HL-60 (cell line): ENCODE measurements around the gene HES7.
"Not testable (repeated sequence)": the region's sequence is repeated elsewhere in the genome, so short reads cannot be mapped to it uniquely, and the experiment has no call there.

ENCODE experiments used
- POLR2AphosphoS5 ChIP-seq: IDR thresholded peaks from 2 replicates; pipeline ENCODE4 v1.6.1; 2012; ENCODE audit warnings: low read depth
- SPI1 ChIP-seq: IDR thresholded peaks from 2 replicates; pipeline ENCODE4 v1.6.1; 2012; ENCODE audit warnings: low read depth, mild to moderate bottlenecking, borderline replicate concordance
- TF ChIP-seq, protein P1 (sequence below): IDR thresholded peaks from 2 replicates; pipeline ENCODE4 v1.6.1; 2012; ENCODE audit warnings: low read depth; ENCODE audit not compliant: insufficient replicate concordance
- TF ChIP-seq, protein P2 (sequence below): IDR thresholded peaks from one replicate; pipeline ENCODE4 v1.5.1; 2011; ENCODE audit warnings: low read length, control low read depth, inconsistent platforms; ENCODE audit not compliant: insufficient read depth

DNA sequence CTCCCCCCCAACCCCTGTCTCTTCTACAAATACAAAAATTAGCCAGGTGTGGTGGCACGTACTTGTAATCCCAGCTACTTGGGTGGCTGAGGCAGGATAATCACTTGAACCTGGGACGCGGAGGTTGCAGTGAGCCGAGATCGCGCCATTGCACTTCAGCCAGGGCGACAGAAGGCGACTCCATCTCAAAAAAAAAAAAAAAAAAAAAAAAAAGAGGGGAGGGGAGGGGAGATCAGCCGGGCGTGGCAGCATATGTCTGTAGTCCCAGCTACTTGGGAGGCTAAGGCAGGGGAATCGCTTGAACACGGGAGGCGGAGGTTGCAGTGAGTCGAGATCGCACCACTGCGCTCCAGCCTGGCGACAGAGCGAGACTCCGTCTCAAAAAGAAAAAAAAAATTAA lies 46.3 kb upstream of the HES7 start:
- TF ChIP-seq SPI1, POLR2AphosphoS5: not testable (repeated sequence)
- TF ChIP-seq, protein P1, sequence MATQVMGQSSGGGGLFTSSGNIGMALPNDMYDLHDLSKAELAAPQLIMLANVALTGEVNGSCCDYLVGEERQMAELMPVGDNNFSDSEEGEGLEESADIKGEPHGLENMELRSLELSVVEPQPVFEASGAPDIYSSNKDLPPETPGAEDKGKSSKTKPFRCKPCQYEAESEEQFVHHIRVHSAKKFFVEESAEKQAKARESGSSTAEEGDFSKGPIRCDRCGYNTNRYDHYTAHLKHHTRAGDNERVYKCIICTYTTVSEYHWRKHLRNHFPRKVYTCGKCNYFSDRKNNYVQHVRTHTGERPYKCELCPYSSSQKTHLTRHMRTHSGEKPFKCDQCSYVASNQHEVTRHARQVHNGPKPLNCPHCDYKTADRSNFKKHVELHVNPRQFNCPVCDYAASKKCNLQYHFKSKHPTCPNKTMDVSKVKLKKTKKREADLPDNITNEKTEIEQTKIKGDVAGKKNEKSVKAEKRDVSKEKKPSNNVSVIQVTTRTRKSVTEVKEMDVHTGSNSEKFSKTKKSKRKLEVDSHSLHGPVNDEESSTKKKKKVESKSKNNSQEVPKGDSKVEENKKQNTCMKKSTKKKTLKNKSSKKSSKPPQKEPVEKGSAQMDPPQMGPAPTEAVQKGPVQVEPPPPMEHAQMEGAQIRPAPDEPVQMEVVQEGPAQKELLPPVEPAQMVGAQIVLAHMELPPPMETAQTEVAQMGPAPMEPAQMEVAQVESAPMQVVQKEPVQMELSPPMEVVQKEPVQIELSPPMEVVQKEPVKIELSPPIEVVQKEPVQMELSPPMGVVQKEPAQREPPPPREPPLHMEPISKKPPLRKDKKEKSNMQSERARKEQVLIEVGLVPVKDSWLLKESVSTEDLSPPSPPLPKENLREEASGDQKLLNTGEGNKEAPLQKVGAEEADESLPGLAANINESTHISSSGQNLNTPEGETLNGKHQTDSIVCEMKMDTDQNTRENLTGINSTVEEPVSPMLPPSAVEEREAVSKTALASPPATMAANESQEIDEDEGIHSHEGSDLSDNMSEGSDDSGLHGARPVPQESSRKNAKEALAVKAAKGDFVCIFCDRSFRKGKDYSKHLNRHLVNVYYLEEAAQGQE: not testable (repeated sequence)
- TF ChIP-seq, protein P2, sequence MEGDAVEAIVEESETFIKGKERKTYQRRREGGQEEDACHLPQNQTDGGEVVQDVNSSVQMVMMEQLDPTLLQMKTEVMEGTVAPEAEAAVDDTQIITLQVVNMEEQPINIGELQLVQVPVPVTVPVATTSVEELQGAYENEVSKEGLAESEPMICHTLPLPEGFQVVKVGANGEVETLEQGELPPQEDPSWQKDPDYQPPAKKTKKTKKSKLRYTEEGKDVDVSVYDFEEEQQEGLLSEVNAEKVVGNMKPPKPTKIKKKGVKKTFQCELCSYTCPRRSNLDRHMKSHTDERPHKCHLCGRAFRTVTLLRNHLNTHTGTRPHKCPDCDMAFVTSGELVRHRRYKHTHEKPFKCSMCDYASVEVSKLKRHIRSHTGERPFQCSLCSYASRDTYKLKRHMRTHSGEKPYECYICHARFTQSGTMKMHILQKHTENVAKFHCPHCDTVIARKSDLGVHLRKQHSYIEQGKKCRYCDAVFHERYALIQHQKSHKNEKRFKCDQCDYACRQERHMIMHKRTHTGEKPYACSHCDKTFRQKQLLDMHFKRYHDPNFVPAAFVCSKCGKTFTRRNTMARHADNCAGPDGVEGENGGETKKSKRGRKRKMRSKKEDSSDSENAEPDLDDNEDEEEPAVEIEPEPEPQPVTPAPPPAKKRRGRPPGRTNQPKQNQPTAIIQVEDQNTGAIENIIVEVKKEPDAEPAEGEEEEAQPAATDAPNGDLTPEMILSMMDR: not testable (repeated sequence)
